Right ventricle myocardium superior (tissue), 1 donor: ENCODE data around the gene PLSCR2. TPM values are rescaled to one million over a fixed set of nuclear protein-coding genes. Genes with fewer than 3 reads are reported as not detected.
"Not testable (repeated sequence)": the region's sequence is repeated elsewhere in the genome, so short reads cannot be mapped to it uniquely, and the experiment has no call there.

Source experiments
- ATAC-seq: fragments of 200-7000 bp; cut with Tn5 transposase; one replicate; pipeline ENCODE4 v1.9.1; 2020; ENCODE audit warnings: mild to moderate bottlenecking; ENCODE audit not compliant: poor library complexity
- DNase-seq: peaks from one replicate; pipeline ENCODE4 v3.0.0-alpha.2; 2020
- intact Hi-C: fragments of 100-400 bp; cut with DNase I; formaldehyde crosslinking; loops from one replicate; pipeline ENCODE4 v1.11.2; 2022
- total RNA-seq: library from RNA; stranded (reverse); fragmentation: NEBNext Ultra II Directional; extraction: Animal tissue kit (Norgen Biotek cat#: 25700); gene quantifications from one replicate; pipeline ENCODE4 v1.2.1, GENCODE V29; 2021
- donor health status: DM: no; HTN: yes; CAD: no; lungs with severe emphysema.

The PLSCR2 gene
- total RNA-seq, 1 donor from 2014 or later: not detected

- no peak for DNase-seq
- intact Hi-C loops: no loop called here
- no peak for ATAC-seq
Measured at GRCh38 chr3:146493761-146494160, 24.4 kb upstream of the PLSCR2 start.

GRCh38 chr3:146493221-146493620 lies 23.9 kb upstream of the PLSCR2 start:
- DNase-seq (no peak), ATAC-seq (no peak)
- intact Hi-C loops: no loop called here

DNA sequence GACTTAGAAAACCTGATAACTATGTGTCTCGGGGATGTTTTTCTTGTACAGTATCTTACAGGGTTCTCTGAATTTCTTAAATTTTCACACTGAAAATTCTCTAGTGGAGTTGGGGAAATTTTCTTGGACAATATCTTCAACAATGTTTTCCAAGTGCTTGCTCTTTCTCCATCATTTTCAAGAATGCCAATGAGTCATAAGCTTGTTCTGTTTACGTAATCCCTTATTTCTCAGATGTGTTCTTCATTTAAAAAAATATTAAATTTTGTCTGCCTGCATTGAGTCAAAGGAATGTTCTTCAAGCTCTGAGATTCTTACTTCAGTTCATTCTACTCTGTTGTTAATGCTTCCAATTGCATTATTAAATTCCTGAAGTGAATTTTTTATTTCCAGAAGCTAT lies 21.9 kb upstream of the PLSCR2 start:
- intact Hi-C loops: no loop called here
- DNase-seq (no peak), ATAC-seq (no peak)

GRCh38 chr3:146485297-146485696 lies 15.9 kb upstream of the PLSCR2 start:
- DNase-seq (no peak), ATAC-seq (no peak)
- intact Hi-C loops: no loop called here

GRCh38 chr3:146476094-146476740 lies 6.9 kb upstream of the PLSCR2 start:
- no peak for ATAC-seq
- intact Hi-C loops: no loop called here
- no peak for DNase-seq

DNA sequence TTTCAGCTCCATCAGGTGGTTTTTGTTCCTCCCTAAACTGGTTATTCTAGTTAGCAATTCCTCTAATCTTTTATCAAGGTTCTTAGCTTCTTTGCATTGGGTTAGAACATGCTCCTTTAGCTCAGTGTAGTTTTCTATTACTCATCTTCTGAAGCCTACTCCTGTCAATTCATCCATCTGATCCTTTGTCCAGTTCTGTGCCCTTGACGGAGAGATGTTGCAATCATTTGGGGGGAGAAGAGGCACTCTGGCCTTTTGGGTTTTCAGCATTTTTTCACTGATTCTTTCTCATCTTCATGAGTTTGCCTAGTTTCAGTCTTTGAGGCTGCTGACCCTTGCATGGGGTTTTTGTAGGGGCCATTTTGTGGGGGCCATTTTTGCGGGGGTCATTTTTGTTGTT lies 5.6 kb upstream of the PLSCR2 start:
- intact Hi-C loops, DNase-seq, ATAC-seq: not testable (repeated sequence)

DNA sequence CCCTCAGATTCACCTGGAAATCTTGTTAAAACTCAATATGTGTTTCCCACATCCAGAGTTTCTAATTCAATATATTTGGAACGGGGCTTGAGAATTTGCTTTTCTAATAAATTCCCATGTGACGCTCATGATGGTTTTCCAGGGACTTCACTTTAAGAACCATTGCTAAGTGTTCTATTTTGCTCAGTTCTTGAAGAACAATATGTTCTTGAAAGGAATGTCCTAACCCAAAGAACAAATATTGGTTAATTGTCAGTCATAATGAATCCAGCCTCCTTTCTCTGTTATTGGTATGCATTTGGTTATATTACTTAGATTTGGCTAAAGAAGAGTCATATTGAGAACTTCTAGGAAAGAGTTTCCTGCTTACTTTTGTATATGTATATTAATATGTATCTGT lies 4.4 kb upstream of the PLSCR2 start:
- ATAC-seq: peak; percentile 30

GRCh38 chr3:146472611-146473010 lies 3.2 kb upstream of the PLSCR2 start:
- ATAC-seq (no peak), DNase-seq (no peak)
- intact Hi-C loops: no loop called here

More for the DNA sequence above, 4.4 kb upstream of the PLSCR2 start:
- intact Hi-C loops: no loop called here
- no peak for DNase-seq

GRCh38 chr3:146471012-146471411 lies 1.7 kb upstream of the PLSCR2 start:
- no peak for DNase-seq
- no peak for ATAC-seq
- intact Hi-C loops: no loop called here

GRCh38 chr3:146470425-146470990 lies 1.1 kb upstream of the PLSCR2 start:
- DNase-seq: no peak
- intact Hi-C loops: no loop called here
- ATAC-seq: no peak

DNA sequence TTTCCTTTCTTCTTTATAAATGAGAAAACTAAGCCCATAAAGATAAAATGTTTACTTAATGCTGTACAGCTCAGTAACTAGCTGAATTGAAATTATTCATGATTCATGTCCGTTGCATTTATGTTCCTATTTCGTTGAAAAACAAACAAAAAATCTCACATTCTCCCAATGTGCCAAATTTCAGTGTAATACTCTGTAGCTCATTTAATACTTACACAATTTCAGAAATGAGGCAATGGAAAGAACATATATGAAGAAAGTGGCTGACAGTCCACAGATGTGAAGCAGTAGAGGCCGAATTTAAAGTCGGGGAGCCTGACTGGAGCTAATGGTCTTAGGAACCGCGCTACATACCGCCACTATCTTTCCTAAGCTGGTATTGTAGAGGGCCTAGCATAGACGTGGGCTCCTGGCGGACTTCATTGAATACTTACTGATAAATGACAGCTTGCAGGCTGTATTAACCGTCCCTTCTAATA lies 651 bp downstream of the PLSCR2 start:
- intact Hi-C loops: no loop called here
- no peak for ATAC-seq

DNA sequence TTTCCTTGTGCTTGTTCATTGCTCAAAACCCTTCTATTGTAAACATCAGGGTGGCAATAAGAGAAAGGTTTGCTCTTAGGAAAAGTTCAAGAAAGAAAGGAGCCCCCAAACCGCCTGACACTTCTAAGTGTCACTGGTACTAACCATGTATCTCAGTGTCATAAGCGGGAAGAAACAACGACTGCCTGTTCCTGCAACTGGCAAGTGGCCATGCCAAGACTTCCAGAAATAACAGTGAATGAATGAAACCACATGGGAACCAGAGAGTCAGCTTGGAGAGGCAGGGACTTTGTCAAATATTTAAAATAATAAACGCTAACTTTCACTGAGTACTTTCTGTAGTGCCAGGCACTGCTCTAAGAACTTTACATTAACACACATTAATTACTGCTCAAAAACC lies 1.1 kb downstream of the PLSCR2 start:
- intact Hi-C loops: no loop called here
- DNase-seq (no peak), ATAC-seq (peak; percentile 16)

More for the DNA sequence above, 651 bp downstream of the PLSCR2 start:
- no peak for DNase-seq

DNA sequence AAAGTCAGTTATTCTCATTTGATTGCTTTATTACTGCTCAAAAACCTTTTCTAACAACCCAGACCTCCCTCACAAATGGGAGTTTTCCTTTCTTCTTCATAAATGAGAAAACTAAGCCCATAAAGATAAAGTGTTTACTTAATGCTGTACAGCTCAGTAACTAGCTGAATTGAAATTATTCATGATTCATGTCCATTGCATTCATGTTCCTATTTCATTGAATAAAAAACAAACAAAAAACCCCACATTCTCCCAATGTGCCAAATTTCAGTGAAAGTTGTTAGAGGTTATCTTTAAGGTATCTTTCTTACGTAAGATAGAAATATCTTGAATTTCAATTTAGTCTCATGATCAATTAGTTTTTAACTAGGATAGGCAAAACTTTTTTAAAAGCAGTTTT lies 2.8 kb downstream of the PLSCR2 start:
- no peak for ATAC-seq
- intact Hi-C loops: no loop called here

DNA sequence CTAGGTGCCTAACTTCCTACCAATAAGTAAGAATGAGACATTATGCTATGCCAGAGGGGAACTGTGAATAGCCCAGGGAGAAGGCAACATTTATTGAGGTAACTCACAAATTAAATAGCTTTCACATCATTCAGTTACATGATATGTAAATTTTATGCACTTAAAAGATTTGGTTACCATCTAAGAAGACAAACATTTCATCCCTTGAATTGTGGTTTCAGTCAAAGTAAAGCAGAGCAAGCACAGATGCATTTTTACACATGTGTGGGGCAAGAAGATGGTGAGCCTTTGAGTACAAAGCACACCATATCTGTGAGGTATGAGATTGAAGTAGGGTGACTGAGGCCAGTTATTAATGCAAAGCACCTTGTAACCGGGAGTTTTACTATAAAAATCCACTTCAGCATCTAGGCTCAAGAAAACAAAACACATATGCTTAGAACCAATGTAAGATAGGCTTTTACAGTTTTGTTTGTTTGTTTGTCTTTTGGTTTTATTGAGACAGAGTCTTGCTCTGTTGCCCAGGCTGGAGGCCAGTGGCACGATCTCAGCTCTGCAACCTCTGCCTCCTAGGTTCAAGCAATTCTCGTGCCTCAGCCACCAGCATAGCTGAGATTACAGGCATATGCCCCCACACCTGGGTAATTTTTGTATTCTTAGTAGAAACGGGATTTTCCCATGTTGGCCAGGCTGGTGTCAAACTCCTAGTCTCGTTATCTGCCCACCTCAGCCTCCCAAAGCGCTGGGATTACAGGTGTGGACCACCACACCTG lies 3.5 kb downstream of the PLSCR2 start:
- DNase-seq (no peak), ATAC-seq (no peak)
- intact Hi-C loops: no loop called here

More for the DNA sequence above, 2.8 kb downstream of the PLSCR2 start:
- no peak for DNase-seq

DNA sequence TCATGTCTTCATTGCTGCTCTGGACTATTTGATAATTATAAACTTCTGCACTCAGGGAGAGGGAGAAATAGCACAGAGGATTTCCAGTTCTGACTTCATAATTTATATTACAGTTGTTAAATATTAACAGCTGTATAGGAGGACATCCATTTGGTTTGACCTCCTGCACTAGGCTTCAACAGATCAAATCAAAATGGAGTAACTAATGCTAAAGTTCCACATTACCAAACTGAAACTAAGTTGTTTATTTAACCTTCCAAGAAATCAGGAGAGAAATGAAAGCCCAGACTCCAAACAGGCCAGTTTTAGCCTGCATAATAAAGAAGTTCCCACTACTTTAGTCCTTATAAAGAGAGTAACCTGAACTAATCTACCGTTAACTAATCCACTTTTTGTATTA lies 4.6 kb downstream of the PLSCR2 start:
- ATAC-seq (no peak), DNase-seq (no peak)
- intact Hi-C loops: no loop called here

DNA sequence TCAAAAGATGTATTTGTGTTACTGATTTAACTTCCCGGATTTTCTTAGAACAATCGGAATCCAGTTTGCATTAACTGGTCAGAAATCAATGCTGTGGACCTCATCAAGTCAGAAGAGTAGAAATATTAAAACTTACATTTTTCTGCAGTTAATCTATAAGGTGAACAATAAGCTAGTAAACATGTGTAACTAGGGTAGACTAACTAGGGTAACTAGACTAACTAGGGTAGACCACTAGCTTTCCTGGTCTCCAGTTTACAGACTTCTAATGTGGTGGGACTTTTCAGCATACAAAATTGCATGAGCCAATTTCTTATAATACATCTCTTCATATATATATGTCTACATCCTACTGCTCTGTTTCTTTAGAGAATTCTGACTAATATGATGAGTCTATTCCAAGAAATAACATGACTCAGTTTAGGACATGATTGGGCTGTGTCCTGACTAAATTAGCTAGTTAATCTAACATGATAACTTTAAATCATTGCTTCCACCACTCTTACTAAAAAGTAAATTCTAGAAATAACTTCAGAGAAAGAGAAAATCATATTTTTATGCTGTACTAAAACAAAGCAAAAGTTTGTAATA lies 5.3 kb downstream of the PLSCR2 start:
- no peak for ATAC-seq
- DNase-seq: no peak
- intact Hi-C loops: no loop called here

DNA sequence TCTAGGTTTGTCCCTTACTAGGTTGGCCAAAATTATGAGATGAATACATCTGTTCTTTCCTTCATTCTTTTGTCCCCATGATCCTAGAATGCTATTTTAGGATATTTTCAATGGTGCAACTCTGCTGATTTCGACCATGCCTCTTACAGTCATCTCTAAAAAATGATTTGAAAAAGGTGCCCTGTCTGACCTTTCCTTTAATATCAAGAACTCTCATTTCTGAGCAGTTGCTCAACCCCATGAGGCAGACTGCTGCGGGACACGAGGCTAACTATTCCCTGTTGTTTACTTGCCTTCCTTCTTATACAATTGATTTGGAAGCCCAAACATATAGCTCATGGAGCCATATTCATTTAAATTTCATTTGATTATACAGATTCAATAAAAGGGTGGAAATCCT lies 14.6 kb downstream of the PLSCR2 start:
- intact Hi-C loops: no loop called here
- DNase-seq (no peak), ATAC-seq (no peak)

DNA sequence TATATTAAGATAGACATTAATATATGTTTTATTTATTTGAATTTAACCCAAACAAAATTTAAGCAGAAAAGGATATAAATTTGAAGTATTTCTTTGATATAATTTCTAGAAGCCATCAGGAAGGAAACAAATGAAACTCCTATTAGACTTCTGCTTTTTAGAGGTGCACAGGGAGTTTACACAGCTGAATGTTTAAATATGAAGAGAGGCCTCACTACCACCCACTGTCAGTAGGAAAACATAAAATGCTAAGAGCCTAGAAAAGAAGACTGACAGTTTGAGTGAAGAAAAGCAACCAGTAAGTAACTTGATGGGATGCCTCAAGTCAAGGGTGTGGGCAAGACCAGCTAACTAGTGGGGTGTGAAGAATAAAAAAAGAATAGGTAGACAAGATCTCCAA lies 19.7 kb downstream of the PLSCR2 start:
- no peak for ATAC-seq
- no peak for DNase-seq
- intact Hi-C loops: no loop called here

DNA sequence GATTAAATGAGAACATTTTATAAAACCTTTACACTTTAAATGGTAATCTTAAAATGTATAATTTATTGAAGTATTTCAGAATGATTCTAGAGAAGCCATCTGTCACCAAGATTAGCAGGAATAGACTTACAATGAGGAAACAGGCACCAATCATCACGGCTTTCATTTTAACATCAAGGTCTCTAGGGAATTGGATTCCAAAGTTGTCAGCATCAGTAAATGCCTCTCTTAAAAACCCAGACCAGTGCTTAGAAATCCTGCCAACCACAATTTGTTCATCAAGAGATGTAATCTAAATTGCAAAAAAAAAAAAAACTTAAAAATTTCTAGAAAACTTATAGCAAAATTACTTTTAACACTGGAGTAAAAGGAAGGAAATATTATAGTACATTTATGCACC lies 20.3 kb downstream of the PLSCR2 start:
- intact Hi-C loops: no loop called here
- ATAC-seq (no peak), DNase-seq (no peak)

- DNase-seq: no peak
- intact Hi-C loops: no loop called here
- no peak for ATAC-seq
Measured at GRCh38 chr3:146446026-146446425, 23.3 kb downstream of the PLSCR2 start.
